HUES64 (cell line): ENCODE results near the gene INHA. TPM values are rescaled to one million over a fixed set of nuclear protein-coding genes. Genes with fewer than 3 reads are reported as not detected.

Experiments used
- H3K27ac ChIP-seq: 2 replicates; pipeline ENCODE4 v1.7.0; 2013; ENCODE audit warnings: low read depth, low read length, inconsistent platforms
- H3K27me3 ChIP-seq: 2 replicates; pipeline ENCODE4 v1.6.1; 2013; ENCODE audit warnings: mild to moderate bottlenecking, low read length; ENCODE audit not compliant: insufficient read depth
- H3K36me3 ChIP-seq: 2 replicates; pipeline ENCODE4 v1.6.1; 2013; ENCODE audit warnings: mild to moderate bottlenecking, low read length; ENCODE audit not compliant: insufficient read depth
- H3K4me1 ChIP-seq: 2 replicates; pipeline ENCODE4 v1.6.1; 2013; ENCODE audit warnings: mild to moderate bottlenecking, low read length, moderate library complexity; ENCODE audit not compliant: insufficient read depth
- H3K4me3 ChIP-seq: 2 replicates; pipeline ENCODE4 v1.5.1; 2013; ENCODE audit warnings: mild to moderate bottlenecking, low read length, moderate library complexity
- H3K9ac ChIP-seq: 2 replicates; pipeline ENCODE4 v1.6.1; 2013; ENCODE audit warnings: mild to moderate bottlenecking, low read depth, low read length
- H3K9me3 ChIP-seq: 2 replicates; pipeline ENCODE4 v1.6.1; 2013; ENCODE audit warnings: low read depth, low read length; ENCODE audit not compliant: insufficient read depth
- WGBS: fragments of 150-250, 120-280 bp; methylation state at CpG from one replicate; pipeline ENCODE4 v1.1.7; 2013; ENCODE audit warnings: missing lambda C conversion rate; 5-methylcytosine and 5-hydroxymethylcytosine counted together
- polyA plus RNA-seq, 2 experiments: library from polyadenylated mRNA; stranded (reverse); fragments of 50-300 nt; gene quantifications; one replicate each; pipeline ENCODE4 v1.2.3, GENCODE V29; 2013

INHA gene
- polyA plus RNA-seq (2013, experiment 1 of 2) = 0.30 TPM
- 0.51 TPM for polyA plus RNA-seq (2013, experiment 2 of 2)

DNA sequence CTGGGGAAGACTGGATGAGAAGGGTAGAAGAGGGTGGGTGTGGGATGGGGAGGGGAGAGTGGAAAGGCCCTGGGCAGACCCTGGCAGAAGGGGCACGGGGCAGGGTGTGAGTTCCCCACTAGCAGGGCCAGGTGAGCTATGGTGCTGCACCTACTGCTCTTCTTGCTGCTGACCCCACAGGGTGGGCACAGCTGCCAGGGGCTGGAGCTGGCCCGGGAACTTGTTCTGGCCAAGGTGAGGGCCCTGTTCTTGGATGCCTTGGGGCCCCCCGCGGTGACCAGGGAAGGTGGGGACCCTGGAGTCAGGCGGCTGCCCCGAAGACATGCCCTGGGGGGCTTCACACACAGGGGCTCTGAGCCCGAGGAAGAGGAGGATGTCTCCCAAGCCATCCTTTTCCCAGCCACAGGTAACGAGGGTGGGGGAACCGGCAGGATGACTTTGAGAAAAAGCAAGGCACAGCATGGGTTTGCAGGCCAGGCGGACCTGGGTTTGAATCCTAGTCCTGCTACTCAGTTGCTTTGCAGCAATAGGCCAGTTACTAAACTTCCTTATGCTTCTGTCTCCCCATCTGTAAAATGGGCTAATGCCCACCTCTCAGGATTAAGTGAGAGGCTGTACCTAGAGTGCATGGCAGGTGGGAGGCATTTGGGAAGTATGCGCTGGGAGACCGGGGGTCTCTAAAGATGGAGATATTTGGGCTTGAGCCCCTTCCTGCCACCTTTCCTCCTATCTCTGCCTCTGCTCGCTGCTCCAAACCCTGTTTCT lies at the start of gene INHA:
Gene INHA (plus strand): TSS at position 74 of the 765 bp plus-strand sequence. CDS start 65 bp downstream, at position 139.
- Histone ChIP-seq H3K9me3 (no peaks in the 10 kb centered on the region), H3K27me3 (peaks cover 13% of the 10 kb centered on the region), H3K4me3 (peak within 1 kb of the TSS; percentile 78), H3K9ac (peak within 1 kb of the TSS; percentile 84), H3K27ac (peak within 1 kb of the TSS; percentile 92), H3K4me1 (peaks cover 32% of the 10 kb centered on the region), H3K36me3 (peaks cover 20% of the 10 kb centered on the region)
- WGBS = 84% methylated on average over 13 of the region's 13 CpGs

DNA sequence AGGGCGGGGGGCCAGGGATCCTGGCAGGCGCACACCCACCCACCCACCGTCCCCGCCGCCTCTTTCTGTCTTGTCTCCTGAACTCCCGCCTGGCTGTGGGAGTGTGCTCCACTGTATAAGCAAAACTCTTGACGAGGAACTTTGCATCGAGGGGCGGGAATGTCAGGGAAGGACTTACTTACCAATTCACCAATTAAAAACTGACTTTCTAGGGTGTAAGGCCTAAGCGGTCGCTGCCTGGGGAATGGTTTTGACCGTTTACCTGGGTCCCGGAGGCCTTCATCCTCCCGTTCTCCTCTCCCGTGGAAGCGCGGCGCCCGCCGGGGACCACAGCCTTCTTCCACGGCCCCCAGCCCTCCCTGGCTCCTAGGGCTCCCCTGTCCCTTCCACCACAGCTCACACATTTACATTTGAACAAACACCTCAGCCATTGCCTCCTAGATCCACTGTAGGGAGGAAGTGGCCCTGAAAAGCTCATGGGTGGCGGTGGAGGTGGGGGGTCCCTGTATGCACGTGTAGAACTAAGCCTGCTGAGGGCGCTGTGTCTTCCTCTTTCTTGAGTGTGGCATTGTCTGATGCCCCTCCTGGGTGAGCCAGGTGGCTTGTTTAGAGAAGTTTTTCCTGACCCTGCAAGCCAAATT lies 49.0 kb upstream of the INHA start:
- no peaks in the 10 kb centered on the region for H3K36me3 ChIP-seq

GRCh38 chr2:219524817-219525216 lies 47.3 kb upstream of the INHA start:
- no peak overlapping the region for H3K9ac ChIP-seq
- H3K4me1 ChIP-seq = peaks cover 24% of the 10 kb centered on the region
- H3K4me3 ChIP-seq = no peak overlapping the region
- no peaks in the 10 kb centered on the region for H3K9me3 ChIP-seq
- no peak overlapping the region for H3K27ac ChIP-seq
- peaks cover 36% of the 10 kb centered on the region for H3K27me3 ChIP-seq
- 93% methylated on average over 2 of the region's 2 CpGs for WGBS
- no peaks in the 10 kb centered on the region for H3K36me3 ChIP-seq

More for the DNA sequence above, 49.0 kb upstream of the INHA start:
- Histone ChIP-seq H3K4me1 (peaks cover 23% of the 10 kb centered on the region), H3K27ac (peak overlapping the region; percentile 11), H3K9ac (peak overlapping the region; percentile 53), H3K4me3 (peak overlapping the region; percentile 59), H3K27me3 (peaks cover 23% of the 10 kb centered on the region), H3K9me3 (no peaks in the 10 kb centered on the region)
- WGBS = 12% methylated on average over 20 of the region's 24 CpGs

GRCh38 chr2:219525533-219526232 lies 46.4 kb upstream of the INHA start:
- Histone ChIP-seq H3K4me3 (no peak overlapping the region), H3K4me1 (peaks cover 26% of the 10 kb centered on the region), H3K36me3 (no peaks in the 10 kb centered on the region), H3K9ac (no peak overlapping the region), H3K27me3 (peaks cover 39% of the 10 kb centered on the region), H3K9me3 (no peaks in the 10 kb centered on the region), H3K27ac (no peak overlapping the region)
- 55% methylated on average over 8 of the region's 9 CpGs for WGBS

DNA sequence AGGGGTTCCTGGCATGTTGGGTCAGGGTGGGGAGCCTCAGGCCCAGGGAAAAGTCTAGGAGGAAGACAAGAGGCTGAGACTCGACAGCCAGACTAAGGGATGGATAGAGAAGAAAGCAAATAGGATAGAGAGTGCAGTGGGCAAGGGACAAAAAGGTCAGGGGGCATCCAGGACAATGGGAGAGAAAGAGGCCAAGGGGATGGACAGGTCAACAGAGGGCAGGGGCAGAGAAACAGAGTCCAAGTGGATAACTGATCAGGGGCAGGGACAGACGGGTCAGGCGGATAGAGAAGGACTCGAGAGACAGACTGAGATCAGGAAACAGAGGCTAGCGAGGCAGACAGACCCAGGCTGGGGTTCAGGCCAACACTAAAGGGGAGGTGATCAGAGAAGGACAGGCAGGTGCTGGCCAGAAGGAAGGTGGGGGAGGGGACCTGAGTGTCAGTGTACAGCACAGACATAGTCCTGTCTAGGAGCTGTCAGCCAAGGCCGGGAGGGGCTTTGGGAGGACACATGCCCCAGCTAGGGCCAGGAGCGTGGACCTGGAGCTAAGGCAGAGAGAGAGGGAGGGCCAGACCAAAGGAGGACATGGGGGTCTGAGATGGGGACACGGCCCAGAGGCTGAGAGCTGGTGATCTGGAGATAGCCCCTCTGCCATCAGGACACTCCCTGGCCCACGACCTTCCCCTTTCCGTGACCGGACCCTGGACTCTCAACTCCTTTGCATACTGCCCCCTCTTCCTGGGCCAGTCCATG lies 45.6 kb upstream of the INHA start:
- 64% methylated on average over 11 of the region's 11 CpGs for WGBS
- H3K27ac ChIP-seq = no peak overlapping the region
- H3K36me3 ChIP-seq = no peaks in the 10 kb centered on the region
- no peak overlapping the region for H3K9ac ChIP-seq
- peaks cover 39% of the 10 kb centered on the region for H3K27me3 ChIP-seq
- peaks cover 24% of the 10 kb centered on the region for H3K4me1 ChIP-seq
- no peaks in the 10 kb centered on the region for H3K9me3 ChIP-seq
- no peak overlapping the region for H3K4me3 ChIP-seq

DNA sequence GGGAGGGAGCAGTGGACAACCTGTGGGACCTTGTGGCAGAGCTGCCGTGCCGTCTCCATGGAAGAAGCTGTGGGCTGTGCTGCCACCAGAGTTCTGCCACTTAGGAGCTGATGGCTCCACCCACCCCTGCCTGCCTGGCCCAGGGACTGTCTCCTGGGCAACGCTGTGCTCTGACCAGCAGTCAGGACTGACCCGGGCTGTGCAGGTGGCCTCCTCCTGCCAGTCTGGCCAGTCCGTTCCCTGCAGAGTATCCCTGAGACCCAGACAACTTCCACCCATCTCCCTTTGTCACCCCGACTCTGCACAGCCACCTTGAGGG lies 45.1 kb upstream of the INHA start:
- peaks cover 19% of the 10 kb centered on the region for H3K4me1 ChIP-seq
- no peak overlapping the region for H3K9ac ChIP-seq
- WGBS = 73% methylated on average over 6 of the region's 6 CpGs
- H3K36me3 ChIP-seq = no peaks in the 10 kb centered on the region
- no peaks in the 10 kb centered on the region for H3K9me3 ChIP-seq
- H3K4me3 ChIP-seq = no peak overlapping the region
- H3K27ac ChIP-seq = no peak overlapping the region
- peaks cover 39% of the 10 kb centered on the region for H3K27me3 ChIP-seq

DNA sequence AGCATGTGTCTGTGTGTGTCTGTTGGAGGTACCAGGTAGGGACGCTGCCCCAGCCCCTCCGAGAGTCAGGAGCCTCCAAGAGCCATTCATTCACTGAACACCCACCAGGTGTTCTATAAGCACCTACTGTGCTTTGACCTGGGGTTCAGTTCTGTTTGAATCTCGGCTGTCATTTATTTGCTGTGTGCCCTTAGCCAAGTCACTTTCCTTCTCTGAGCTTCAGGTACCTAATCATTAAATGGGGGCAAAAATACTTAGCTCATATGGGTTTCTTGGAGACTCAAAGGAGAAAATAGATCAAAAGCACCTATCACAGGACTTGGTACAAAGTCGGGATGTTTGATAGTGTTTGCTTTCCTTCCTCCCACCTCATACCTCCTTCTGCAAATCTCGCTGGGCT lies 44.6 kb upstream of the INHA start:
- H3K27ac ChIP-seq = no peak overlapping the region
- H3K4me3 ChIP-seq = no peak overlapping the region
- WGBS = 83% methylated on average over 5 of the region's 5 CpGs
- peaks cover 39% of the 10 kb centered on the region for H3K27me3 ChIP-seq
- H3K36me3 ChIP-seq = no peaks in the 10 kb centered on the region
- H3K4me1 ChIP-seq = peaks cover 19% of the 10 kb centered on the region
- no peaks in the 10 kb centered on the region for H3K9me3 ChIP-seq
- H3K9ac ChIP-seq = no peak overlapping the region

DNA sequence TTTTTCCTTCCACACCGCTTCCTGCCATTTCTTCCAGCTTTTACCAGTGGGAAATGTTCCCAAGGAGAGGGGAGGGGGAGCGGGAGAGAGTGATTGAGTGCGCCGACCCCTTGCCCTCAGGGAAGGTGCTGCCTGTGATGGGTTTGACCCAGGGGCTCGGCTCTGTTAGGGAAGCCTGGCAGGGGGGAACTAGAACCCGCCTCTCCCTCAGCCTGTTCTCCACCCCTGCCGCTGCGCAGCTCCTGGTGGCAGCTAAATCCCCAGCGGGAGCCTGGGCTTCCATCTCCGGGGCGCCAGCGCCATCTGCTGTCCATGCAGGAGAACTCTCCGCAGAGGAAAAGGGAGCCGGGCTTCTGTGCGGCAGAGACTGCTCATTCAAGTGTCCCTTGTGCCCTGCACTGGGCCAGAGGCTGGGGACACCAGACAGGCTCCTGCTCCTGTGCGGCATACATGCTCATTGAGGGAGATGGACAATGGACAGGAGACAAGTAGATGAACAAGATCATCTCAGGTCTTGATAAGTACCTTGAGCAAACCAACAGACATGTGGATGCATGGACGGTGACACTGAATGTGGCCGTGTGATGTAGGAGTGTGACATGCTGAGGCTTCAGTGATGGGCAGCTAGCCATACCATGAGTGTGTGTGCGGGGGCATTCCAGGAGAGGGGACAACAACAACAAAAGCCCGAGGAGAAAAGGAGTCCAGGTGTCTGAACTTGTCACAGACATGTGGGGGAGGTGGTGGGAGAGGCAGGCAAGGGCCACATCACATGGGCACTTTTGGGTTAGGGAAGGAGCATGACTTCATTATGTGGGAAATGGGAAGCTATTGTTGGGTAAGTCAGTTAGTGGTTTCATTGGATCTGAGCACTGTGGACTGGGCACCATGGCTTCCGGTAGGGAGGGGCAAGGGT lies 41.8 kb upstream of the INHA start:
- Histone ChIP-seq H3K4me3 (peak overlapping the region; percentile 50), H3K36me3 (no peaks in the 10 kb centered on the region), H3K27ac (no peak overlapping the region), H3K27me3 (peaks cover 26% of the 10 kb centered on the region), H3K9me3 (no peaks in the 10 kb centered on the region), H3K9ac (0 out of 2 replicates have a peak overlapping the region, but pooled peaks have one; percentile 9), H3K4me1 (0 out of 2 replicates have a peak, but pooled peaks cover 13% of the 10 kb centered on the region)
- 17% methylated on average over 20 of the region's 21 CpGs for WGBS

GRCh38 chr2:219531639-219532377 lies 40.3 kb upstream of the INHA start:
- 0 out of 2 replicates have a peak, but pooled peaks cover 6% of the 10 kb centered on the region for H3K4me1 ChIP-seq
- no peaks in the 10 kb centered on the region for H3K9me3 ChIP-seq
- no peak overlapping the region for H3K4me3 ChIP-seq
- H3K27me3 ChIP-seq = peaks cover 20% of the 10 kb centered on the region
- no peak overlapping the region for H3K27ac ChIP-seq
- H3K9ac ChIP-seq = no peak overlapping the region
- WGBS = 87% methylated on average over 20 of the region's 20 CpGs
- H3K36me3 ChIP-seq = no peaks in the 10 kb centered on the region

DNA sequence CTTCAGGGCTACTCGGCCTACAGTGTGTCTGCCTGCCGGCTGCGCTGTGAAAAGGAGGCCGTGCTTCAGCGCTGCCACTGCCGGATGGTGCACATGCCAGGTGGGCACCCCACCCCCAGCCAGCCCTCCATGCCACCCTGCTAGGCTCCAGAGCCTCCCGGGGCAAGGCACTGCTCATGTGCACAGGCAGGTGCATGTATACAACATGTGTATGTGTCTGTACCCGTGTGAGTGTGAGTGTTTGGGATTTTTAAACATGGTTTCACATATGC lies 39.8 kb upstream of the INHA start:
- H3K4me3 ChIP-seq = no peak overlapping the region
- no peaks in the 10 kb centered on the region for H3K36me3 ChIP-seq
- H3K27ac ChIP-seq = no peak overlapping the region
- H3K9ac ChIP-seq = no peak overlapping the region
- H3K9me3 ChIP-seq = no peaks in the 10 kb centered on the region
- WGBS = 87% methylated on average over 8 of the region's 8 CpGs
- H3K4me1 ChIP-seq = peaks cover 7% of the 10 kb centered on the region; the same call in 1 of the 2 replicates
- H3K27me3 ChIP-seq = peaks cover 20% of the 10 kb centered on the region
